ENCODE measurements around the gene SPATA12. TPM values are rescaled to one million over a fixed set of nuclear protein-coding genes. Genes with fewer than 3 reads are reported as not detected.
"Not testable (repeated sequence)": the region's sequence is repeated elsewhere in the genome, so short reads cannot be mapped to it uniquely, and the experiment has no call there.

The SPATA12 gene
- total and polyA plus RNA-seq, 3 donors from 2014 or later, result 4.3 to 32.0 (median 10.2) TPM

GRCh38 chr3:57082481-57082880, 22.0 kb downstream of the SPATA12 start:
- 94 to 95% methylated on average over 6 of the region's 6 CpGs for WGBS, 2 donors
- no peaks in the 10 kb centered on the region for H3K27me3 ChIP-seq
- H3K4me1 ChIP-seq, result peaks cover 26% of the 10 kb centered on the region
- no peaks in the 10 kb centered on the region for H3K36me3 ChIP-seq (ENCODE audit: low read depth, missing control alignments)
- H3K4me3 ChIP-seq, result no peak overlapping the region
- no peaks in the 10 kb centered on the region for H3K9me3 ChIP-seq
- no peak for TF ChIP-seq POLR2A (IDR thresholded peaks at IDR 0.05)
- no peak for TF ChIP-seq CTCF (IDR thresholded peaks at IDR 0.05)
- DNase-seq, result no peak
- intact Hi-C loops (cut with DNase I; ENCODE audit: low total_unique reads), result no loop called here
- no peak overlapping the region for H3K27ac ChIP-seq

GRCh38 chr3:57083266-57083995, 23.0 kb downstream of the SPATA12 start:
- H3K27ac ChIP-seq; intact Hi-C loops (cut with DNase I; ENCODE audit: low total_unique reads); H3K36me3 ChIP-seq (ENCODE audit: low read depth, missing control alignments); H3K9me3 ChIP-seq; DNase-seq; H3K4me3 ChIP-seq; H3K27me3 ChIP-seq: not testable (repeated sequence)
- peaks cover 19% of the 10 kb centered on the region for H3K4me1 ChIP-seq
- WGBS, 2 donors, result 94% methylated on average over 16 of the region's 16 CpGs

- DNase-seq, result no peak
- intact Hi-C loops (cut with DNase I; ENCODE audit: low total_unique reads), result no loop called here
- Histone ChIP-seq H3K9me3 (no peaks in the 10 kb centered on the region), H3K27ac (no peak overlapping the region), H3K36me3 (ENCODE audit: low read depth, missing control alignments) (no peaks in the 10 kb centered on the region), H3K4me3 (no peak overlapping the region), H3K27me3 (no peaks in the 10 kb centered on the region), H3K4me1 (peaks cover 17% of the 10 kb centered on the region)
- TF ChIP-seq CTCF (IDR thresholded peaks at IDR 0.05) (no peak), POLR2A (IDR thresholded peaks at IDR 0.05) (no peak)
- 89 to 92% methylated on average over 4 of the region's 4 CpGs for WGBS, 2 donors
These were observed 24.7 kb downstream of the SPATA12 start for GRCh38 chr3:57085211-57085610.

GRCh38 chr3:57086201-57086600, 25.7 kb downstream of the SPATA12 start:
- Histone ChIP-seq H3K9me3 (no peaks in the 10 kb centered on the region), H3K4me3 (no peak overlapping the region), H3K36me3 (ENCODE audit: low read depth, missing control alignments) (no peaks in the 10 kb centered on the region), H3K4me1 (peaks cover 17% of the 10 kb centered on the region), H3K27ac (peak overlapping the region; percentile 61 to 65), H3K27me3 (no peaks in the 10 kb centered on the region)
- peak; percentile 83 for DNase-seq
- intact Hi-C loops (cut with DNase I; ENCODE audit: low total_unique reads), result no loop called here
- TF ChIP-seq POLR2A (IDR thresholded peaks at IDR 0.05) (no peak), CTCF (IDR thresholded peaks at IDR 0.05) (no peak)

- 90 to 95% methylated on average over 1 of the region's 1 CpG for WGBS, 2 donors
- Histone ChIP-seq H3K36me3 (ENCODE audit: low read depth, missing control alignments) (no peaks in the 10 kb centered on the region), H3K9me3 (no peaks in the 10 kb centered on the region), H3K27ac (peak overlapping the region in 1 of 2 donors; percentile 61), H3K27me3 (no peaks in the 10 kb centered on the region), H3K4me3 (no peak overlapping the region), H3K4me1 (peaks cover 17% of the 10 kb centered on the region)
- intact Hi-C loops (cut with DNase I; ENCODE audit: low total_unique reads), result no loop called here
- DNase-seq, result no peak
- no peak for TF ChIP-seq CTCF (IDR thresholded peaks at IDR 0.05)
- no peak for TF ChIP-seq POLR2A (IDR thresholded peaks at IDR 0.05)
These were observed 27.1 kb downstream of the SPATA12 start for GRCh38 chr3:57087361-57088092.

All from testis (tissue), 3 donors.